NCI-H2227 (cell line): ENCODE measurements around the gene NCS1.
"Not testable (repeated sequence)": the region's sequence is repeated elsewhere in the genome, so short reads cannot be mapped to it uniquely, and the experiment has no call there.

Source experiments
- DNase-seq: peaks from one replicate; lab custom pipeline; 2025; ENCODE audit not compliant: unreplicated experiment; lab: John Stamatoyannopoulos, UW

Gene NCS1

GRCh38 chr9:130259044-130259443 is 86.8 kb downstream of the NCS1 start:
- DNase-seq, result no peak

GRCh38 chr9:130260816-130261765 is 88.9 kb downstream of the NCS1 start:
- DNase-seq, result no peak

GRCh38 chr9:130262061-130262745 is 90.0 kb downstream of the NCS1 start:
- no peak for DNase-seq

- DNase-seq, result no peak
These were observed 90.6 kb downstream of the NCS1 start for GRCh38 chr9:130262771-130263170.

- DNase-seq, result no peak
These were observed 91.6 kb downstream of the NCS1 start for GRCh38 chr9:130263601-130264413.

GRCh38 chr9:130264414-130265350 is 92.5 kb downstream of the NCS1 start:
- no peak for DNase-seq

- peak; percentile 47 for DNase-seq
These were observed 93.4 kb downstream of the NCS1 start, which contains the start of gene HMCN2 for GRCh38 chr9:130265431-130266235. TSS of gene HMCN2 (plus strand) at chr9:130265760. CDS start at chr9:130265879, 119 bp downstream.

- DNase-seq, result no peak
These were observed 94.3 kb downstream of the NCS1 start for GRCh38 chr9:130266236-130267098.

- no peak for DNase-seq
These were observed 95.7 kb downstream of the NCS1 start for GRCh38 chr9:130267930-130268329.

GRCh38 chr9:130268521-130269211 is 96.5 kb downstream of the NCS1 start:
- no peak for DNase-seq

- DNase-seq, result no peak
These were observed 99.3 kb downstream of the NCS1 start for GRCh38 chr9:130271473-130271872.

GRCh38 chr9:130275156-130275555 is 103.0 kb downstream of the NCS1 start:
- no peak for DNase-seq

GRCh38 chr9:130276121-130276520 is 103.9 kb downstream of the NCS1 start:
- no peak for DNase-seq

- no peak for DNase-seq
These were observed 104.8 kb downstream of the NCS1 start for GRCh38 chr9:130276955-130277354.

GRCh38 chr9:130277525-130277924 is 105.3 kb downstream of the NCS1 start:
- not testable (repeated sequence) for DNase-seq

- no peak for DNase-seq
These were observed 111.5 kb downstream of the NCS1 start for GRCh38 chr9:130283539-130284248.

- DNase-seq, result no peak
These were observed 112.0 kb downstream of the NCS1 start for GRCh38 chr9:130284249-130284625.
